Esophagus squamous epithelium (tissue), 5 donors: ENCODE results near the gene REX1BD. TPM values are rescaled to one million over a fixed set of nuclear protein-coding genes. Genes with fewer than 3 reads are reported as not detected.

Experiments used
- DNase-seq: peaks from one replicate; lab custom pipeline; 2025; lab: John Stamatoyannopoulos, UW
- H3K27ac ChIP-seq, 4 donors: fragments of 200-600 bp; sonication (generic); one replicate each; pipeline ENCODE4 v1.5.1; 2016 to 2019; ENCODE audit warnings: mild to moderate bottlenecking in 1 of 4
- H3K27me3 ChIP-seq, 4 donors: fragments of 200-600 bp; sonication (generic); 1 replicate in 3 of 4; 2 replicates in 1 of 4; pipeline versions ENCODE4 v1.5.1 to v1.6.0; 2017 to 2021; ENCODE audit warnings: antibody characterized with exemption in 1 of 4
- H3K36me3 ChIP-seq, 3 donors: fragments of 200-600 bp; sonication (generic); one replicate each; pipeline ENCODE4 v1.5.1; 2016 to 2019
- H3K4me1 ChIP-seq, 3 donors: fragments of 200-600 bp; sonication (generic); one replicate each; pipeline ENCODE4 v1.5.1; 2017 to 2019
- H3K4me3 ChIP-seq, 4 donors: fragments of 200-600 bp; sonication (generic); 1 replicate in 3 of 4; 2 replicates in 1 of 4; pipeline ENCODE4 v1.5.1; 2016 to 2019; ENCODE audit warnings: mild to moderate bottlenecking in 2 of 4, moderate library complexity in 1 of 4
- H3K9me3 ChIP-seq, 3 donors: fragments of 200-600 bp; sonication (generic); one replicate each; pipeline ENCODE4 v1.5.1; 2016 to 2019
- POLR2A ChIP-seq, 4 donors: fragments of 450-650 bp; IDR thresholded peaks; one replicate each; pipeline ENCODE4 v1.6.1; 2017; ENCODE audit warnings: antibody characterized with exemption in 4 of 4, mild to moderate bottlenecking in 4 of 4, moderate library complexity in 3 of 4
- WGBS, 2 donors: methylation state at CpG; one replicate each; pipeline ENCODE4 v1.1.5; 2018; 5-methylcytosine and 5-hydroxymethylcytosine counted together
- intact Hi-C: fragments of 100-400 bp; cut with DNase I; formaldehyde crosslinking; loops from one replicate; pipeline ENCODE4 v1.15.0; 2022
- total RNA-seq, 4 donors: library from RNA; depleted of rRNA; stranded (reverse); fragments of >200 nt; gene quantifications; one replicate each; pipeline ENCODE4 v1.1.0, GENCODE V29; 2016
- TF ChIP-seq, protein P1 (sequence below), 6 experiments: fragments of 450-650 bp in 4 of 6; fragments of 200-600 bp in 2 of 6; sonication (generic) in 2 of 6; IDR thresholded peaks; one replicate each; pipeline ENCODE4 v1.5.1; 2016 to 2019; ENCODE audit warnings: antibody characterized with exemption in 6 of 6, mild to moderate bottlenecking in 4 of 6, moderate library complexity in 4 of 6
- donor health status: DM: yes; HTN: yes; CAD: no.

The REX1BD gene
- total RNA-seq, 4 donors from 2014 or later: 46.8 to 69.0 (median 56.6) TPM

DNA sequence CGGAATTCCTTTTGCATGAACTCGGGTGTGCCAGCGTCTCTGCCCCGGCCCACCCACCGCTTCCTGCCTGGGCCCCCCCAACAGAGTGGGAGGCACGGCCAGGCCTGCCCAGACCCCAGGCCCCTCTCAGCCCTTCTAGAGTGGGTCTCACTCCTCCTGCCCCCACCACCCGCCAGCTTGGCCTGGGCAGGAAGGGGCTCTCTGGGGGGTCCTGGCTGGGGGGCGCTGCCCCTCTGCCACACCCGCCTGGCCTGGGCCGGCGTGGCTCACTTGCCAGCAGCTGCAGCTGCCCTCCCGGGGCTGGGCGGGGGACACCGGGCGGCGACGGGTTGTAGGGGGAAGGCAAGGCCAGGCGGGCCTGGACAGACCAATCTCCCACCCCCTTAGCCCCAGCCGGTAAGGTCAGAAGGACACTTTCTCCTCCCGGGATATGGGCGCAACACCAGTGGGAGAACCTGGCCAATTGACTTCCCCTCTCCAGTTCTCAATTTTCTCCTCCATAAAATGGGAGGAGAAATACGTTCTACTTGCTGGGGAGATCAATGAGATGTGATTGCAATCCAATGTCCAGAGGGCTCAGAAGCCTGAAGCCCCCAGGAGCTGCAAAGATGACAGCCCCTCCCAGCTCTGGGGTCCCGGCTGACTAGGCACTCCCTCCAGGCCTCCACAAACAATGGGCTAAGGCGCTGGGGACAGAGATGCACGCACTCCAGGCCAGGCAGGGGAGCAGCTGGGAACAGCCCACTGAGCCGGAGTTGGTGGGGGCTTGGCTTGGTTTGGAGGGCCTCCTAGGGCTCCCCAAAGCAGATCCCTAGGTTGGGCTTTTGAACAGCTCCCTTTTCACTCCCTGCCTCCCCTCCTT is 15.6 kb downstream of the REX1BD start:
- intact Hi-C loops: no loop called here
- Histone ChIP-seq H3K9me3 (no peaks in the 10 kb centered on the region), H3K4me3 (peak overlapping the region in 2 of 4 donors; percentile 49 to 63), H3K36me3 (no peaks in the 10 kb centered on the region), H3K4me1 (peaks cover 16 to 48% (median 21%) of the 10 kb centered on the region in 3 donors), H3K27ac (peak overlapping the region in 2 of 4 donors; percentile 60 to 65), H3K27me3 (peaks cover 4 to 96% (median 9%) of the 10 kb centered on the region in 4 donors)
- DNase-seq: no peak
- 39 to 60% methylated on average over 4 to 8 of the region's 26 CpGs for WGBS, 2 donors
- TF ChIP-seq, protein P1, sequence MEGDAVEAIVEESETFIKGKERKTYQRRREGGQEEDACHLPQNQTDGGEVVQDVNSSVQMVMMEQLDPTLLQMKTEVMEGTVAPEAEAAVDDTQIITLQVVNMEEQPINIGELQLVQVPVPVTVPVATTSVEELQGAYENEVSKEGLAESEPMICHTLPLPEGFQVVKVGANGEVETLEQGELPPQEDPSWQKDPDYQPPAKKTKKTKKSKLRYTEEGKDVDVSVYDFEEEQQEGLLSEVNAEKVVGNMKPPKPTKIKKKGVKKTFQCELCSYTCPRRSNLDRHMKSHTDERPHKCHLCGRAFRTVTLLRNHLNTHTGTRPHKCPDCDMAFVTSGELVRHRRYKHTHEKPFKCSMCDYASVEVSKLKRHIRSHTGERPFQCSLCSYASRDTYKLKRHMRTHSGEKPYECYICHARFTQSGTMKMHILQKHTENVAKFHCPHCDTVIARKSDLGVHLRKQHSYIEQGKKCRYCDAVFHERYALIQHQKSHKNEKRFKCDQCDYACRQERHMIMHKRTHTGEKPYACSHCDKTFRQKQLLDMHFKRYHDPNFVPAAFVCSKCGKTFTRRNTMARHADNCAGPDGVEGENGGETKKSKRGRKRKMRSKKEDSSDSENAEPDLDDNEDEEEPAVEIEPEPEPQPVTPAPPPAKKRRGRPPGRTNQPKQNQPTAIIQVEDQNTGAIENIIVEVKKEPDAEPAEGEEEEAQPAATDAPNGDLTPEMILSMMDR (IDR thresholded peaks at IDR 0.05): no peak
- no peak for TF ChIP-seq POLR2A (IDR thresholded peaks at IDR 0.05)

DNA sequence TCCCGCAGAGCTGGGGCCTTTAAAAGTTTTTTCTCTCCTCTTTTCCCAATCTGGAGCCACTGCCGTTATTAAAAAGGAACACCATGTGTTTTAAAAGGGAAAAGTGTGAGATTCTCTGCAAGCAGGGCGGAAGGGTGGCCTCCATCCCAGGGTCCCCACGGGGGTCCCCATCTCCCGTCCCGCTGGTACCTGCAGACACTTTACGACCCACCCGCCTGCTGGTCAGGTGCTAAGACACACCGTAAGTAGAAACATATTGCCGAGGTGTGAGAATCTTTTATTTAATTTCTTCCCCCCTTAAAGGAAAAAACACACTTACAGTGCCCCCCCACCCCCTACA is 16.2 kb downstream of the REX1BD start:
- DNase-seq: no peak
- H3K4me3 ChIP-seq: peak overlapping the region in 2 of 4 donors; percentile 49 to 63
- TF ChIP-seq, protein P1 (IDR thresholded peaks at IDR 0.05): no peak
- no peak for TF ChIP-seq POLR2A (IDR thresholded peaks at IDR 0.05)
- no peak overlapping the region for H3K27ac ChIP-seq
- intact Hi-C loops: no loop called here
- no peaks in the 10 kb centered on the region for H3K36me3 ChIP-seq
- H3K4me1 ChIP-seq: peaks cover 16 to 48% (median 21%) of the 10 kb centered on the region in 3 donors
- peaks cover 7 to 96% (median 13%) of the 10 kb centered on the region in 4 donors for H3K27me3 ChIP-seq
- no peaks in the 10 kb centered on the region for H3K9me3 ChIP-seq
- 46 to 58% methylated on average over 8 to 9 of the region's 10 CpGs for WGBS, 2 donors

DNA sequence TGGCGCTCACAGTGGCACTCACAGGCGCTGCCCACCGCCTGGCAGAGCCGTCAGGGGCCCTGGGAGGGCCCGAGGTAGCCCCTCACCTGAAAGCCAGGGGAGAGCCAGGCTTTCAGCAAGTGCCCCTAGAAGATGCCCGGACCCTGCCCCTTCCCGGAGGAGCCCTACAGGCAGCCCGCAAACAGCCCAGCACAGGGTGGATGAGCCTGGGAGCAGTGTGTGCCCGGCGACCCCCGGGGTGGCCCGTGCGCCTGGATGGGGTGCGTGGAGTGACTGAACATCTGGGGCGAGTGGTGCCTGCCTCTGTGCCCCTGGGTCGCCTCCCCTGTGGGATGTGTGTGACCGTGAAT is 16.6 kb downstream of the REX1BD start:
- peaks cover 11 to 96% (median 17%) of the 10 kb centered on the region in 4 donors for H3K27me3 ChIP-seq
- no peak for TF ChIP-seq POLR2A (IDR thresholded peaks at IDR 0.05)
- TF ChIP-seq, protein P1 (IDR thresholded peaks at IDR 0.05): no peak
- peak overlapping the region in 1 of 4 donors; percentile 52 for H3K27ac ChIP-seq
- DNase-seq: no peak
- H3K9me3 ChIP-seq: no peaks in the 10 kb centered on the region
- H3K36me3 ChIP-seq: no peaks in the 10 kb centered on the region
- intact Hi-C loops: no loop called here
- H3K4me1 ChIP-seq: peaks cover 16 to 48% (median 21%) of the 10 kb centered on the region in 3 donors
- 30% methylated on average over 2 of the region's 17 CpGs; no CpG with 5 or more reads in 1 of the 2 donors for WGBS, 2 donors
- peak overlapping the region; percentile 28 to 63 (median 41) for H3K4me3 ChIP-seq

DNA sequence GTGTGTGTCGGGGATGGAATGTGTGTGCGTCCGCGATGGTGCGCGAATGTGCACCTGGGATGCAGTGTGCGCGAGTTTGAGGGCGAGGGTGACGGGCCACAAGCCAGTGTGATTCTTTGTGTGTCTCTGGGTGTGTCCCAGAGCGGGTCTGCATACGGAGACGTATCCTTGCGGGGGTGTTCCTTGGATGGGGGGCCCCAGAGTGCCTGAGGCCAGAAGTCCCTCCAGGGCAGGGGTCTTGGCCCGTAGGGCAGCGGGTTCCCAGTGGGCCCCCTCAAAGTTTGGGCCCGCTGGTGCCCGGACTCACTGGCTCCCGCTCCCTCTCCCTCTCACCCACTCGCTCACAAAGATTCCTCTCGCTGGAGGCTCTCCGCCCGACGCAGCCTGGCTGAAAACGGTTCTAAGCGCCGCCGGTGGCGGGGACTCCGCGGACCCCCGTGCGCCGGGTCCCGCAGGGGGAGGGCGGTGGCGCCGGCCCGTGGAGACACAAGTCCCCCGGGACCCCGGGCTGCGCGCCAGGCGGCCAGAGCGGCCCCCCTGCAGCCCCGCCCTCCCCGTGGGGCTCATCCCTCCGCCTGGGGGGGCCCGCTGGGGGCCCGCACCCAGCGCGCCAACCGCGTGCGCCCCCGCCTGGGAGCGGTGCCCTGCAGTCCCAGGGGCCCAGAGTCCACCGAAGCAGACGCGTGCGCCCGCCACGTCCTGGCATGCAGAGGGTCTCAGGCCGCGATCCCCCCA is 17.1 kb downstream of the REX1BD start:
- Histone ChIP-seq H3K27ac (peak overlapping the region in 3 of 4 donors; percentile 48 to 52 (median 50)), H3K4me3 (peak overlapping the region; percentile 28 to 63 (median 41)), H3K36me3 (no peaks in the 10 kb centered on the region), H3K27me3 (peaks cover 17 to 96% (median 22%) of the 10 kb centered on the region in 4 donors), H3K9me3 (no peaks in the 10 kb centered on the region), H3K4me1 (peaks cover 19 to 53% (median 24%) of the 10 kb centered on the region in 3 donors)
- intact Hi-C loops: no loop called here
- no peak for DNase-seq
- WGBS, 2 donors: 0 to 11% methylated on average over 10 to 12 of the region's 65 CpGs
- TF ChIP-seq, protein P1 (IDR thresholded peaks at IDR 0.05): no peak
- no peak for TF ChIP-seq POLR2A (IDR thresholded peaks at IDR 0.05)
